Measurements from ENCODE around the gene CMIP. TPM values are rescaled to one million over a fixed set of nuclear protein-coding genes. Genes with fewer than 3 reads are reported as not detected.

CMIP gene
- total and polyA plus RNA-seq, 10 of the 15 experiments (the other 5 are each of a cell fraction or from before 2014, with no cell fraction given): 1.2 to 43.2 (median 4.4) TPM

- TF ChIP-seq E4F1 (IDR thresholded peaks at IDR 0.05; ENCODE audit: borderline replicate concordance, partially characterized antibody) (no peak), BCLAF1 (IDR thresholded peaks at IDR 0.05) (no peak)
Observed at GRCh38 chr16:81442220-81442915, 2.2 kb upstream of the CMIP start (continued).

- no peaks in the 10 kb centered on the region for H3K9me3 ChIP-seq (replicated peaks; ENCODE audit: control insufficient read depth, insufficient read depth, low read length)
- H3K27me3 ChIP-seq (replicated peaks in 1 of 2; ENCODE audit: control insufficient read depth in 2 of 2, insufficient read depth in 2 of 2, low read length in 1 of 2): peaks cover 0 to 2% of the 10 kb centered on the region in 2 experiments; a peak in 1 of 4 replicates
- ChIA-PET POLR2A (interaction anchor here (1.1 to 1.5 kb wide), 4 partner anchors 9 to 67 kb away, joined by 3 to 16 read pairs (median 3); no protein-coding TSS in a partner anchor), SMC1A (ENCODE audit: uncharacterized antibody, unreplicated experiment) (interaction anchor here (0.5 to 3.6 kb wide), 7 partner anchors 13 to 1209 kb away, joined by 3 to 38 read pairs (median 3); no protein-coding TSS in a partner anchor), RAD21 (ENCODE audit: unreplicated experiment) (interaction anchor here (0.5 to 1.9 kb wide), 7 partner anchors 8 to 272 kb away, joined by 3 to 14 read pairs (median 4); no protein-coding TSS in a partner anchor), CTCF (interaction anchor here (0.6 to 1.9 kb wide), 8 partner anchors 11 to 408 kb away, joined by 3 to 10 read pairs (median 4); no protein-coding TSS in a partner anchor)
- peaks cover 30% of the 10 kb centered on the region for H3K79me2 ChIP-seq (ENCODE audit: control insufficient read depth, insufficient read depth, low read length)
- no peak overlapping the region for H3K9ac ChIP-seq (ENCODE audit: control insufficient read depth, insufficient read depth, low read length)
- peak; percentile 47 for ATAC-seq
- no peak overlapping the region for H3K4me2 ChIP-seq (ENCODE audit: control insufficient read depth, insufficient read depth)
- BruUV-seq (replicated peaks): no TSS peak
- H2AFZ ChIP-seq (ENCODE audit: control insufficient read depth, low read depth, low read length): no peak overlapping the region
- H3K4me3 ChIP-seq: no peak overlapping the region
- no peaks in the 10 kb centered on the region for H3K36me3 ChIP-seq (ENCODE audit: control insufficient read depth in 2 of 2, insufficient read depth in 2 of 2, low read length in 1 of 2)
- in situ Hi-C loops (cut with MboI) (no loop called here), intact Hi-C loops (cut with micrococcal nuclease; ENCODE audit: unreplicated experiment) (no loop called here)
- no peaks in the 10 kb centered on the region for H4K20me1 ChIP-seq (ENCODE audit: control insufficient read depth, insufficient read depth)
- H3K4me1 ChIP-seq (ENCODE audit: control insufficient read depth, insufficient read depth, low read length): peaks cover 10% of the 10 kb centered on the region
- no peak for FAIRE-seq
- WGBS (ENCODE audit: insufficient coverage, insufficient replicate concordance, low lambda C conversion rate, missing lambda C conversion rate): 80% methylated on average over 8 of the region's 8 CpGs
- H3K27ac ChIP-seq (ENCODE audit: control insufficient read depth, insufficient read depth): no peak overlapping the region
- no peak for DNase-seq (ENCODE audit: low read depth, low spot score)
- no peak for TF ChIP-seq CHD4 (IDR thresholded peaks at IDR 0.05)
- no peak for TF ChIP-seq HCFC1 (IDR thresholded peaks at IDR 0.05; ENCODE audit: low read length)
- TF ChIP-seq CHD1 (IDR thresholded peaks at IDR 0.05; ENCODE audit: low read depth, low read length): no peak
- no peak for TF ChIP-seq SUZ12 (IDR thresholded peaks at IDR 0.05; ENCODE audit: unreplicated experiment)
- TF ChIP-seq DPF2 (IDR thresholded peaks at IDR 0.05): peak; percentile 83
- 0 out of 2 replicates have a peak, but pooled peaks have one; percentile 29 for TF ChIP-seq NBN (IDR thresholded peaks at IDR 0.05)
- TF ChIP-seq HDGF (IDR thresholded peaks at IDR 0.05): no peak
- TF ChIP-seq REST (IDR thresholded peaks at IDR 0.05; ENCODE audit: low read depth, low read length): no peak
- no peak for TF ChIP-seq CBFB (IDR thresholded peaks at IDR 0.05; ENCODE audit: low read depth)
- no peak for TF ChIP-seq KDM1A (IDR thresholded peaks at IDR 0.05; ENCODE audit: borderline replicate concordance)
Observed at GRCh38 chr16:81442916-81443687, 1.5 kb upstream of the CMIP start.

Data from GM12878 (cell line).